GM12892 (cell line): ENCODE results near the gene SLCO2B1.

Source experiments
- POLR2A ChIP-seq: IDR thresholded peaks from 2 replicates; pipeline ENCODE4 v1.6.1; 2011; ENCODE audit warnings: low read depth, low read length, control low read depth
- POLR2AphosphoS5 ChIP-seq: IDR thresholded peaks from 2 replicates; pipeline ENCODE4 v1.6.1; 2011; ENCODE audit warnings: low read depth, low read length, control low read depth

- no peak for TF ChIP-seq POLR2AphosphoS5
- no peak for TF ChIP-seq POLR2A
Measured at GRCh38 chr11:75204685-75205563, 54.0 kb downstream of the SLCO2B1 start.
